ENCODE measurements around the gene RAB25.

RAB25 gene

DNA sequence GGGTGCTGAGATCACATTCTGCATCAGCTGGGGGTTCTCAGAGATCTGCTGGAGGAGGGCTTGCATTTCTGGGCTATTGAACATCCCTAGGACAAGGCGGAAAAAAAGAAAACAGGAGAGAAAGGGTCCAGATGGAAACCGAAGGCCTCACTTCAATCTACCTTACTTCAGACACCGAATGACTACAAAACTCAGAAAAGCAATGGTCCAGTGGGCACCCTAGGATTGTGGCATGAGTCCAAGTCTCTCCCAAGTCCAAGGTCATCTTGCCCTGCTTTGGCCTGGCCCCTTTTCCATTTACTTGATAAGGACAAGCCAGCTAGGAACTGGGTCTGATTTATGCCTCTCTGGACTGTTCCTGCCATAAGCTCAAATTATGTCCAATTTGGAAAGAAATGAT, 18.1 kb upstream of the RAB25 start:
- Histone ChIP-seq H3K4me3 (ENCODE audit: low read depth, low read length) (no peak overlapping the region), H3K36me3 (peaks cover 91% of the 10 kb centered on the region), H3K9me3 (ENCODE audit: severe bottlenecking) (no peaks in the 10 kb centered on the region), H3K27me3 (ENCODE audit: insufficient read depth, low read depth, severe bottlenecking) (no peaks in the 10 kb centered on the region), H3K27ac (no peak overlapping the region)
- no peak for DNase-seq
- no peak for TF ChIP-seq CTCF (IDR thresholded peaks at IDR 0.05; ENCODE audit: low read depth, low read length)

- no peak overlapping the region for H3K27ac ChIP-seq
- peaks cover 91% of the 10 kb centered on the region for H3K36me3 ChIP-seq
- TF ChIP-seq CTCF (IDR thresholded peaks at IDR 0.05; ENCODE audit: low read depth, low read length) = no peak
Observed at GRCh38 chr1:156045076-156045475, 15.9 kb upstream of the RAB25 start.

GRCh38 chr1:156048663-156049258, 12.2 kb upstream of the RAB25 start:
- H3K27ac ChIP-seq = no peak overlapping the region

More at GRCh38 chr1:156045076-156045475, 15.9 kb upstream of the RAB25 start:
- Histone ChIP-seq H3K27me3 (ENCODE audit: insufficient read depth, low read depth, severe bottlenecking) (no peaks in the 10 kb centered on the region), H3K9me3 (ENCODE audit: severe bottlenecking) (no peaks in the 10 kb centered on the region), H3K4me3 (ENCODE audit: low read depth, low read length) (no peak overlapping the region)
- DNase-seq = no peak

GRCh38 chr1:156050376-156050775, 10.6 kb upstream of the RAB25 start:
- no peak for DNase-seq
- Histone ChIP-seq H3K36me3 (peaks cover 67% of the 10 kb centered on the region), H3K27me3 (ENCODE audit: insufficient read depth, low read depth, severe bottlenecking) (no peaks in the 10 kb centered on the region), H3K4me3 (ENCODE audit: low read depth, low read length) (no peak overlapping the region), H3K27ac (no peak overlapping the region), H3K9me3 (ENCODE audit: severe bottlenecking) (no peaks in the 10 kb centered on the region)
- no peak for TF ChIP-seq CTCF (IDR thresholded peaks at IDR 0.05; ENCODE audit: low read depth, low read length)

More at GRCh38 chr1:156048663-156049258, 12.2 kb upstream of the RAB25 start:
- H3K9me3 ChIP-seq (ENCODE audit: severe bottlenecking) = no peaks in the 10 kb centered on the region
- DNase-seq = no peak
- peaks cover 81% of the 10 kb centered on the region for H3K36me3 ChIP-seq
- TF ChIP-seq CTCF (IDR thresholded peaks at IDR 0.05; ENCODE audit: low read depth, low read length) = no peak
- no peaks in the 10 kb centered on the region for H3K27me3 ChIP-seq (ENCODE audit: insufficient read depth, low read depth, severe bottlenecking)
- no peak overlapping the region for H3K4me3 ChIP-seq (ENCODE audit: low read depth, low read length)

GRCh38 chr1:156051011-156051725, 9.8 kb upstream of the RAB25 start:
- no peak for DNase-seq
- H3K27me3 ChIP-seq (ENCODE audit: insufficient read depth, low read depth, severe bottlenecking) = no peaks in the 10 kb centered on the region
- no peaks in the 10 kb centered on the region for H3K9me3 ChIP-seq (ENCODE audit: severe bottlenecking)
- TF ChIP-seq CTCF (IDR thresholded peaks at IDR 0.05; ENCODE audit: low read depth, low read length) = no peak
- H3K36me3 ChIP-seq = peaks cover 67% of the 10 kb centered on the region
- no peak overlapping the region for H3K27ac ChIP-seq
- H3K4me3 ChIP-seq (ENCODE audit: low read depth, low read length) = no peak overlapping the region
